AG04450 (cell line): ENCODE results near the gene MZF1. TPM values are rescaled to one million over a fixed set of nuclear protein-coding genes. Genes with fewer than 3 reads are reported as not detected.

Experiments
- CTCF ChIA-PET: fragments of 300-600, 350-600 bp; formaldehyde crosslinking; extraction: SDS; loops from one replicate; lab custom pipeline; 2022; ENCODE audit warnings: antibody characterized with exemption, inconsistent platforms; lab: Charles Lee
- POLR2A ChIA-PET: fragments of 350-600 bp; formaldehyde crosslinking; extraction: SDS; loops from one replicate; lab custom pipeline; 2021; ENCODE audit warnings: antibody characterized with exemption, inconsistent platforms; lab: Yijun Ruan, JAX
- DNase-seq: peaks from one replicate; pipeline ENCODE4 v3.0.0-alpha.2; 2011; ENCODE audit warnings: low read depth, low spot score
- H3K27ac ChIP-seq: one replicate; pipeline ENCODE4 v1.5.1; 2012; ENCODE audit warnings: low read depth, low read length, control low read depth
- H3K27me3 ChIP-seq: one replicate; pipeline ENCODE4 v1.6.0; 2012; ENCODE audit warnings: low read length; ENCODE audit not compliant: control insufficient read depth, insufficient read depth
- H3K4me3 ChIP-seq: 2 replicates; pipeline ENCODE4 v1.5.1; 2011; ENCODE audit warnings: mild to moderate bottlenecking, low read depth, low read length, control low read depth
- H3K9me3 ChIP-seq: 2 replicates; pipeline ENCODE4 v1.5.1; 2012; ENCODE audit warnings: low read length; ENCODE audit not compliant: control insufficient read depth, insufficient read depth
- CTCF ChIP-seq: IDR thresholded peaks from 2 replicates; pipeline ENCODE4 v1.5.1; 2011; ENCODE audit warnings: low read depth, low read length, control low read depth, inconsistent platforms
- polyA plus RNA-seq: library from polyadenylated mRNA; depleted of rRNA; stranded (reverse); fragments of >200 nt; gene quantifications from 2 replicates; pipeline ENCODE4 v1.2.3, GENCODE V29; 2011

The MZF1 gene
- polyA plus RNA-seq, 1 experiment = 5.5 TPM

- TF ChIP-seq CTCF = no peak
- Histone ChIP-seq H3K27me3 (no peaks in the 10 kb centered on the region), H3K9me3 (no peaks in the 10 kb centered on the region; the same call in 1 of the 2 replicates), H3K27ac (no peak overlapping the region), H3K4me3 (peak overlapping the region; percentile 84; the same call in 1 of the 2 replicates)
- no peak for DNase-seq
- ChIA-PET POLR2A (interaction anchor here (1.2 kb wide), 1 partner anchor 7 kb away, joined by 5 read pairs; the partner anchor contains the start of gene CHMP2A), CTCF (no interaction called here)
Observed at GRCh38 chr19:58547323-58548312, 25.5 kb downstream of the MZF1 start.

GRCh38 chr19:58546019-58546530 lies 27.1 kb downstream of the MZF1 start:
- TF ChIP-seq CTCF = no peak
- Histone ChIP-seq H3K27me3 (no peaks in the 10 kb centered on the region), H3K27ac (no peak overlapping the region), H3K9me3 (no peaks in the 10 kb centered on the region; the same call in 1 of the 2 replicates), H3K4me3 (peak overlapping the region; percentile 84)
- no peak for DNase-seq
- ChIA-PET POLR2A (interaction anchor here (1.2 to 3.2 kb wide), 3 partner anchors 8 to 27 kb away, joined by 5 to 54 read pairs (median 47); partner anchors contain the start of genes CHMP2A and ZBTB45), CTCF (no interaction called here)

GRCh38 chr19:58545286-58546018 lies 27.7 kb downstream of the MZF1 start:
- Histone ChIP-seq H3K9me3 (no peaks in the 10 kb centered on the region; the same call in 1 of the 2 replicates), H3K4me3 (peak overlapping the region; percentile 84), H3K27ac (peak overlapping the region; percentile 11), H3K27me3 (peaks cover 2% of the 10 kb centered on the region)
- CTCF ChIA-PET = interaction anchor here (0.6 kb wide), 1 partner anchor 26 kb away, joined by 3 read pairs; no protein-coding TSS in a partner anchor
- TF ChIP-seq CTCF = no peak
- no peak for DNase-seq
- POLR2A ChIA-PET = interaction anchor here (2.0 to 3.2 kb wide), 4 partner anchors 8 to 30 kb away, joined by 10 to 54 read pairs (median 34); partner anchors contain the start of genes CHMP2A, UBE2M and ZBTB45

GRCh38 chr19:58544591-58545285 lies 28.4 kb downstream of the MZF1 start:
- ChIA-PET POLR2A (interaction anchor here (0.6 to 3.2 kb wide), 7 partner anchors 9 to 218 kb away, joined by 3 to 54 read pairs (median 10); partner anchors contain the start of genes CHMP2A, UBE2M, ZBTB45 and ZSCAN22), CTCF (interaction anchor here (0.6 kb wide), 2 partner anchors 26 to 715 kb away, joined by 3 read pairs; partner anchors contain the start of gene ZNF587B)
- Histone ChIP-seq H3K9me3 (no peaks in the 10 kb centered on the region; the same call in 1 of the 2 replicates), H3K4me3 (peak overlapping the region; percentile 84), H3K27me3 (peaks cover 4% of the 10 kb centered on the region), H3K27ac (no peak overlapping the region)
- no peak for DNase-seq
- no peak for TF ChIP-seq CTCF
